AG09319 (cell line): Measurements from ENCODE around the gene HECA.
"Not testable (repeated sequence)": the region's sequence is repeated elsewhere in the genome, so short reads cannot be mapped to it uniquely, and the experiment has no call there.

ENCODE experiments used
- DNase-seq: peaks from one replicate; pipeline ENCODE4 v3.0.0-alpha.2; 2010; ENCODE audit warnings: low read depth; ENCODE audit errors: extremely low read depth
- TF ChIP-seq, protein P1 (sequence below): IDR thresholded peaks from 2 replicates; pipeline ENCODE4 v1.5.1; 2011; ENCODE audit warnings: low read depth, mild to moderate bottlenecking, inconsistent platforms, low read length, moderate library complexity

Gene HECA

GRCh38 chr6:139204978-139205377, 70.1 kb downstream of the HECA start:
- DNase-seq = no peak
- TF ChIP-seq, protein P1, sequence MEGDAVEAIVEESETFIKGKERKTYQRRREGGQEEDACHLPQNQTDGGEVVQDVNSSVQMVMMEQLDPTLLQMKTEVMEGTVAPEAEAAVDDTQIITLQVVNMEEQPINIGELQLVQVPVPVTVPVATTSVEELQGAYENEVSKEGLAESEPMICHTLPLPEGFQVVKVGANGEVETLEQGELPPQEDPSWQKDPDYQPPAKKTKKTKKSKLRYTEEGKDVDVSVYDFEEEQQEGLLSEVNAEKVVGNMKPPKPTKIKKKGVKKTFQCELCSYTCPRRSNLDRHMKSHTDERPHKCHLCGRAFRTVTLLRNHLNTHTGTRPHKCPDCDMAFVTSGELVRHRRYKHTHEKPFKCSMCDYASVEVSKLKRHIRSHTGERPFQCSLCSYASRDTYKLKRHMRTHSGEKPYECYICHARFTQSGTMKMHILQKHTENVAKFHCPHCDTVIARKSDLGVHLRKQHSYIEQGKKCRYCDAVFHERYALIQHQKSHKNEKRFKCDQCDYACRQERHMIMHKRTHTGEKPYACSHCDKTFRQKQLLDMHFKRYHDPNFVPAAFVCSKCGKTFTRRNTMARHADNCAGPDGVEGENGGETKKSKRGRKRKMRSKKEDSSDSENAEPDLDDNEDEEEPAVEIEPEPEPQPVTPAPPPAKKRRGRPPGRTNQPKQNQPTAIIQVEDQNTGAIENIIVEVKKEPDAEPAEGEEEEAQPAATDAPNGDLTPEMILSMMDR = no peak

DNA sequence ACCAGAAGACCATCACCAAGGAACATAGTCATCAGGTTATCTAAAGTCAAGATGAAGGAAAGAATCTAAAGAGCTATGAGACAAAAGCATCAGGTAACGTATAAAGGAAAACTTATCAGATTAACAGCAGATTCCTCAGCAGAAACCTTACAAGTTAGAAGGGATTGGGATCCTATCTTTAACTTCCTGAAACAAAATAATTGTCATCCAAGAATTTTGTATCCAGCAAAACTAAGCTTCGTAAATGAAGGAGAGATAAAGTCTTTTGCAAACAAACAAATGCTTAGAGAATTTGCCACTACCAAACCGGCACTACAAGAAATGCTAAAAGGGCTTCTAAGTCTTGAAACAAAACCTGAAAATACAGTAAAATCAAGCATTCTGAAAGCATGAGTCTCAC, 71.0 kb downstream of the HECA start:
- TF ChIP-seq, protein P1 = no peak
- DNase-seq = no peak

DNA sequence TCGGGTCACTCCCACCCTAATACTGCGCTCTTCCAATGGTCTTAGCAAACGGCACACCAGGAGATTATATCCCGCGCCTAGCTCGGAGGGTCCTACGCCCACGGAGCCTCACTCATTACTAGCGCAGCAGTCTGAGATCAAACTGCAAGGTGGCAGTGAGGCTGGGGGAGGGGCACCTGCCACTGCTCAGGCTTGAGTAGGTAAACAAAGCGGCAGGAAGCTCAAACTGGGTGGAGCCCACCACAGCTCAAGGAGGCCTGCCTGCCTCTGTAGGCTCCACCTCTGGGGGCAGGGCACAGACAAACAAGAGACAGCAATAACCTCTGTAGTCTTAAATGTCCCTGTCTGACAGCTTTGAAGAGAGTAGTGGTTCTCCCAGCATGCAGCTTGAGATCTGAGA, 75.9 kb downstream of the HECA start:
- not testable (repeated sequence) for DNase-seq

GRCh38 chr6:139212460-139212859, 77.6 kb downstream of the HECA start:
- not testable (repeated sequence) for DNase-seq

GRCh38 chr6:139219271-139219729, 84.4 kb downstream of the HECA start:
- TF ChIP-seq, protein P1 = peak; percentile 97
- peak; percentile 79 for DNase-seq

- TF ChIP-seq, protein P1 = no peak
- DNase-seq = no peak
These were observed 84.9 kb downstream of the HECA start for GRCh38 chr6:139219746-139220145.

DNA sequence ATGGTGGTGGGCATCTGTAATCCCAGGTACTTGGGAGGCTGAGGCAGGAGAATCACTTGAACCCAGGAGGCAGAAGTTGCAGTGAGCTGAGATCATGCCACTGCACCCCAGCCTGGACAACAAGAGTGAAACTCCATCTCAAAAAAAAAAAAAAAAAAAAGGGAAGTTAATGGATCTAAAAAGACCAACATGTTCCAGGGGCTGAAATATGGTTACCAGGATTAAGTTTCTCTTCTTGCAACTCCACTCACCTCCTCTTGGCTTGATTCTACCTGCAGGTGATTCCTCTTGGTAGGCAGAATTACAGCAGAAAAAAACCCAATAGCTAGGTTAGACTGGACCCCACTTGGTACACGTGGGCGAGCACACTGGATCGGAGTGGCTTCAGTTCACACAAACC, 93.5 kb downstream of the HECA start:
- DNase-seq = not testable (repeated sequence)
